PFSK-1 (cell line): Measurements from ENCODE around the gene OR52A1.

ENCODE experiments used
- FOXP2 ChIP-seq: optimal IDR thresholded peaks from 2 replicates; pipeline ENCODE3; 2011; ENCODE audit warnings: borderline replicate concordance, control low read depth, inconsistent platforms; ENCODE audit not compliant: insufficient read depth; ENCODE audit errors: extremely low read length, extremely low read depth
- POLR2AphosphoS5 ChIP-seq: IDR thresholded peaks from 2 replicates; pipeline ENCODE4 v1.6.1; 2012; ENCODE audit warnings: low read depth, mild to moderate bottlenecking, control low read depth, low read length, moderate library complexity
- SIN3A ChIP-seq: IDR thresholded peaks from 2 replicates; pipeline ENCODE4 v1.6.1; 2012; ENCODE audit warnings: mild to moderate bottlenecking, low read length, moderate library complexity, borderline replicate concordance; ENCODE audit not compliant: insufficient read depth
- TAF1 ChIP-seq: IDR thresholded peaks from 2 replicates; pipeline ENCODE4 v1.6.1; 2012; ENCODE audit warnings: low read length, control low read depth, borderline replicate concordance; ENCODE audit not compliant: insufficient read depth

DNA sequence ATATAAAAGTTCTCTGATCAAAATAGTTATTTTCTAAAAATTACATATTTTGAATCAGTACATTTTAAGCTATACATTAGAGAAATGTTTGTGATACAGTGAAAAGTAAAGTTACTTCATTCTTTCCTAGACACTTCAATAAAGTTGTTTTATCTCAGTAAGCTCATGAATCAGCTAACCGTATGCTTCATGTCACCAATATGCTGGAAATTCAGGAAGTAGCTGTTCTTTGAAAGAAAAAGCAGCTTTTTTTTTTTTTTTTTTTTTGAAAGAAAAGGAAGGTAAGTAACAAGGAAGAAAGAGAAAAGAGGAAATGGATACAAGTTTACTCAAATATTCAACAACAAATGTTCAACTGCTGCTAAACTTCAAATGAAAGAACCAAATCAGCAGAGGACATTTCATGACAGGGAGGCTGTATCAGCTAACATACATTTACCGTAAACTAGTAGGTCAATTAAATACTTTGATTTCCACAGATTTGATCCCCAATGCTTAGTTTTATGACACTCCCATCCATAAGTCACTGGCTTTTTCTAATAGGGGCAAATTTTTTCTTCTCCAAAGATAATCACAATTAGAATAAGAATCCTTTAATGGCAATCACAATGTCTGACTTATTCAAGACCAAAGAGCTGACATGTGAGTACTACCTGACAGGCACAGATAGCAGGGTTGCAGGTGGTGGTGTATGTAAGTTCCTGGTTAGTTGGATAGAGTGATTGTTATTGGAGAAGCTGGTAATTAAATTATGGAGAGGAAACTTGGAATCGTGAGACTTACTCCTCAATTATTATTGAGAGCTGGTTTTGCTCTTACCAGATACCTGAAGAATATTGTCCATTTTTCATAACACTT, 754 bp downstream of the OR52A1 start:
- TF ChIP-seq TAF1 (no peak), SIN3A (no peak), POLR2AphosphoS5 (no peak), FOXP2 (no peak)
